Measurements from ENCODE around the gene ADAMTS17. TPM values are rescaled to one million over a fixed set of nuclear protein-coding genes. Genes with fewer than 3 reads are reported as not detected.

ADAMTS17 gene
- total RNA-seq, 1 experiment from 2014 or later = 1.8 TPM

DNA sequence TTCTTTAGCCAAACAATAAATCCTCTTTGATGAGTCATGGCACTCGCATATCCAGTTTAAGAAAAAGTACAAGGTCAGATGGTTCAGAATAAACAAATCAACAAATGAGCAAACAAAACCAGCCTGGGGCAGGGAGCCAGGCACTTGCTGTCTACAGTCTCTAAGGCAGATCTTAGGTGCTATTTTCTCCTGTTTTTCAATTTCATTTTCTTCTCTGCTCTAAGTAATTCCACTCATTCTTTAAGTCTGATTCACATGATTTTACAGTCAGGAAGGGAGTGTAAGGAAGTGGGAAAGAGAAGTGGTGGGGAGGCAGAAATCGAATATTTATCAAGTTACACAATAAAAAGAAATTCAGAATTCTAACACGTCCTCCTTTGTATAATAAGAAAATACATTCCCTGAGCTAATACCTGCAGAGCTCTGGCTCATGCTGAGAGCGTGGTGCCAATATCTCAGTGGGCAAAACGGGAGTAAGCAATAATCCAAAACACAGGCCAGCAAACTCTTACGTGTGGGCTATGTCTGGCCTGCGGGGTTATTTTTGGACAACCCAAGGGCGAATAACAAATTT is 298.6 kb downstream of the ADAMTS17 start (continued):
- TF ChIP-seq, protein P1, sequence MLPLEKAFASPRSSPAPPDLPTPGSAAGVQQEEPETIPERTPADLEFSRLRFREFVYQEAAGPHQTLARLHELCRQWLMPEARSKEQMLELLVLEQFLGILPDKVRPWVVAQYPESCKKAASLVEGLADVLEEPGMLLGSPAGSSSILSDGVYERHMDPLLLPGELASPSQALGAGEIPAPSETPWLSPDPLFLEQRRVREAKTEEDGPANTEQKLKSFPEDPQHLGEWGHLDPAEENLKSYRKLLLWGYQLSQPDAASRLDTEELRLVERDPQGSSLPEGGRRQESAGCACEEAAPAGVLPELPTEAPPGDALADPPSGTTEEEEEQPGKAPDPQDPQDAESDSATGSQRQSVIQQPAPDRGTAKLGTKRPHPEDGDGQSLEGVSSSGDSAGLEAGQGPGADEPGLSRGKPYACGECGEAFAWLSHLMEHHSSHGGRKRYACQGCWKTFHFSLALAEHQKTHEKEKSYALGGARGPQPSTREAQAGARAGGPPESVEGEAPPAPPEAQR (CRISPR knock-in tag; IDR thresholded peaks at IDR 0.05) = no peak
- no peak for TF ChIP-seq ZNF396 (CRISPR knock-in tag; IDR thresholded peaks at IDR 0.05; ENCODE audit: borderline replicate concordance)
- no peak for TF ChIP-seq OVOL2 (CRISPR knock-in tag; IDR thresholded peaks at IDR 0.05; ENCODE audit: borderline replicate concordance)

DNA sequence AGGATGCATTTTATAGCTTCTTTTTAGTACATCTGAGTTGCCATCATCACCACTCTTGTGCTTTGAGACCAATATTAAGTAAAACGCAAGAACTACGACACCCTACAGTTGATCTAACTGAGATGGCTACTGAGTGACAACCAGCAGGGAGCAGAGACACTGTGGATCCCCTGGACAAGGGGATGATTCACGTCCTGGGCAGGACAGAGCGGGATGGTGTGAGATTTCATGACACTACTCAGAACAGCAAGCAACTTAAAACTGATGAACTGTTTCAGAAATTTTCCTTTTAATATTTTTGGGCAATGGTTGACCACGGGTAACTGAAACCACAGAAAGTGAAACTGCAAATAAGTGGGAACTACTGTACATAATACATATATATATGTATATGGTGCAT is 299.2 kb downstream of the ADAMTS17 start:
- H3K4me1 Mint-ChIP-seq = peaks cover 5% of the 10 kb centered on the region; the same call in 1 of the 2 replicates
- no peak for DNase-seq (ENCODE audit: low spot score)
- H3K36me3 Mint-ChIP-seq = peaks cover 16% of the 10 kb centered on the region
- H3K4me3 Mint-ChIP-seq = no peak overlapping the region
- CTCF ChIA-PET = no interaction called here
- ATAC-seq = no peak
- peaks cover 15% of the 10 kb centered on the region for H3K9me3 Mint-ChIP-seq
- no peak for TF ChIP-seq KAT7 (CRISPR knock-in tag; IDR thresholded peaks at IDR 0.05; ENCODE audit: borderline replicate concordance)
- no peak for TF ChIP-seq EMX1 (CRISPR knock-in tag; IDR thresholded peaks at IDR 0.05)
- TF ChIP-seq, protein P2, sequence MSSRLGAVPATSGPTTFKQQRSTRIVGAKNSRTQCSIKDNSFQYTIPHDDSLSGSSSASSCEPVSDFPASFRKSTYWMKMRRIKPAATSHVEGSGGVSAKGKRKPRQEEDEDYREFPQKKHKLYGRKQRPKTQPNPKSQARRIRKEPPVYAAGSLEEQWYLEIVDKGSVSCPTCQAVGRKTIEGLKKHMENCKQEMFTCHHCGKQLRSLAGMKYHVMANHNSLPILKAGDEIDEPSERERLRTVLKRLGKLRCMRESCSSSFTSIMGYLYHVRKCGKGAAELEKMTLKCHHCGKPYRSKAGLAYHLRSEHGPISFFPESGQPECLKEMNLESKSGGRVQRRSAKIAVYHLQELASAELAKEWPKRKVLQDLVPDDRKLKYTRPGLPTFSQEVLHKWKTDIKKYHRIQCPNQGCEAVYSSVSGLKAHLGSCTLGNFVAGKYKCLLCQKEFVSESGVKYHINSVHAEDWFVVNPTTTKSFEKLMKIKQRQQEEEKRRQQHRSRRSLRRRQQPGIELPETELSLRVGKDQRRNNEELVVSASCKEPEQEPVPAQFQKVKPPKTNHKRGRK (CRISPR knock-in tag; IDR thresholded peaks at IDR 0.05; ENCODE audit: borderline replicate concordance) = no peak
- TF ChIP-seq JAZF1 (CRISPR knock-in tag; IDR thresholded peaks at IDR 0.05) = no peak
- no peak for TF ChIP-seq SOX15 (CRISPR knock-in tag; IDR thresholded peaks at IDR 0.05)
- no peak for TF ChIP-seq FOXJ3 (CRISPR knock-in tag; IDR thresholded peaks at IDR 0.05; ENCODE audit: borderline replicate concordance)
- TF ChIP-seq ZNF219 (CRISPR knock-in tag; IDR thresholded peaks at IDR 0.05; ENCODE audit: borderline replicate concordance) = no peak
- no peak for TF ChIP-seq MYBL2 (CRISPR knock-in tag; IDR thresholded peaks at IDR 0.05)
- TF ChIP-seq GABPB1 (CRISPR knock-in tag; IDR thresholded peaks at IDR 0.05) = no peak
- TF ChIP-seq, protein P3, sequence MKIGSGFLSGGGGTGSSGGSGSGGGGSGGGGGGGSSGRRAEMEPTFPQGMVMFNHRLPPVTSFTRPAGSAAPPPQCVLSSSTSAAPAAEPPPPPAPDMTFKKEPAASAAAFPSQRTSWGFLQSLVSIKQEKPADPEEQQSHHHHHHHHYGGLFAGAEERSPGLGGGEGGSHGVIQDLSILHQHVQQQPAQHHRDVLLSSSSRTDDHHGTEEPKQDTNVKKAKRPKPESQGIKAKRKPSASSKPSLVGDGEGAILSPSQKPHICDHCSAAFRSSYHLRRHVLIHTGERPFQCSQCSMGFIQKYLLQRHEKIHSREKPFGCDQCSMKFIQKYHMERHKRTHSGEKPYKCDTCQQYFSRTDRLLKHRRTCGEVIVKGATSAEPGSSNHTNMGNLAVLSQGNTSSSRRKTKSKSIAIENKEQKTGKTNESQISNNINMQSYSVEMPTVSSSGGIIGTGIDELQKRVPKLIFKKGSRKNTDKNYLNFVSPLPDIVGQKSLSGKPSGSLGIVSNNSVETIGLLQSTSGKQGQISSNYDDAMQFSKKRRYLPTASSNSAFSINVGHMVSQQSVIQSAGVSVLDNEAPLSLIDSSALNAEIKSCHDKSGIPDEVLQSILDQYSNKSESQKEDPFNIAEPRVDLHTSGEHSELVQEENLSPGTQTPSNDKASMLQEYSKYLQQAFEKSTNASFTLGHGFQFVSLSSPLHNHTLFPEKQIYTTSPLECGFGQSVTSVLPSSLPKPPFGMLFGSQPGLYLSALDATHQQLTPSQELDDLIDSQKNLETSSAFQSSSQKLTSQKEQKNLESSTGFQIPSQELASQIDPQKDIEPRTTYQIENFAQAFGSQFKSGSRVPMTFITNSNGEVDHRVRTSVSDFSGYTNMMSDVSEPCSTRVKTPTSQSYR (CRISPR knock-in tag; IDR thresholded peaks at IDR 0.05) = no peak
- no peak for TF ChIP-seq CREB1 (CRISPR knock-in tag; IDR thresholded peaks at IDR 0.05)
- TF ChIP-seq, protein P1 (CRISPR knock-in tag; IDR thresholded peaks at IDR 0.05) = no peak
- TF ChIP-seq, protein P4, sequence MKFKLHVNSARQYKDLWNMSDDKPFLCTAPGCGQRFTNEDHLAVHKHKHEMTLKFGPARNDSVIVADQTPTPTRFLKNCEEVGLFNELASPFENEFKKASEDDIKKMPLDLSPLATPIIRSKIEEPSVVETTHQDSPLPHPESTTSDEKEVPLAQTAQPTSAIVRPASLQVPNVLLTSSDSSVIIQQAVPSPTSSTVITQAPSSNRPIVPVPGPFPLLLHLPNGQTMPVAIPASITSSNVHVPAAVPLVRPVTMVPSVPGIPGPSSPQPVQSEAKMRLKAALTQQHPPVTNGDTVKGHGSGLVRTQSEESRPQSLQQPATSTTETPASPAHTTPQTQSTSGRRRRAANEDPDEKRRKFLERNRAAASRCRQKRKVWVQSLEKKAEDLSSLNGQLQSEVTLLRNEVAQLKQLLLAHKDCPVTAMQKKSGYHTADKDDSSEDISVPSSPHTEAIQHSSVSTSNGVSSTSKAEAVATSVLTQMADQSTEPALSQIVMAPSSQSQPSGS (CRISPR knock-in tag; IDR thresholded peaks at IDR 0.05; ENCODE audit: borderline replicate concordance, low read depth) = no peak
- TF ChIP-seq TEAD4 (CRISPR knock-in tag; IDR thresholded peaks at IDR 0.05) = no peak
- no peak for TF ChIP-seq CREM (CRISPR knock-in tag; IDR thresholded peaks at IDR 0.05)
- TF ChIP-seq, protein P5, sequence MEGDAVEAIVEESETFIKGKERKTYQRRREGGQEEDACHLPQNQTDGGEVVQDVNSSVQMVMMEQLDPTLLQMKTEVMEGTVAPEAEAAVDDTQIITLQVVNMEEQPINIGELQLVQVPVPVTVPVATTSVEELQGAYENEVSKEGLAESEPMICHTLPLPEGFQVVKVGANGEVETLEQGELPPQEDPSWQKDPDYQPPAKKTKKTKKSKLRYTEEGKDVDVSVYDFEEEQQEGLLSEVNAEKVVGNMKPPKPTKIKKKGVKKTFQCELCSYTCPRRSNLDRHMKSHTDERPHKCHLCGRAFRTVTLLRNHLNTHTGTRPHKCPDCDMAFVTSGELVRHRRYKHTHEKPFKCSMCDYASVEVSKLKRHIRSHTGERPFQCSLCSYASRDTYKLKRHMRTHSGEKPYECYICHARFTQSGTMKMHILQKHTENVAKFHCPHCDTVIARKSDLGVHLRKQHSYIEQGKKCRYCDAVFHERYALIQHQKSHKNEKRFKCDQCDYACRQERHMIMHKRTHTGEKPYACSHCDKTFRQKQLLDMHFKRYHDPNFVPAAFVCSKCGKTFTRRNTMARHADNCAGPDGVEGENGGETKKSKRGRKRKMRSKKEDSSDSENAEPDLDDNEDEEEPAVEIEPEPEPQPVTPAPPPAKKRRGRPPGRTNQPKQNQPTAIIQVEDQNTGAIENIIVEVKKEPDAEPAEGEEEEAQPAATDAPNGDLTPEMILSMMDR (IDR thresholded peaks at IDR 0.05) = no peak
- TF ChIP-seq, protein P6, sequence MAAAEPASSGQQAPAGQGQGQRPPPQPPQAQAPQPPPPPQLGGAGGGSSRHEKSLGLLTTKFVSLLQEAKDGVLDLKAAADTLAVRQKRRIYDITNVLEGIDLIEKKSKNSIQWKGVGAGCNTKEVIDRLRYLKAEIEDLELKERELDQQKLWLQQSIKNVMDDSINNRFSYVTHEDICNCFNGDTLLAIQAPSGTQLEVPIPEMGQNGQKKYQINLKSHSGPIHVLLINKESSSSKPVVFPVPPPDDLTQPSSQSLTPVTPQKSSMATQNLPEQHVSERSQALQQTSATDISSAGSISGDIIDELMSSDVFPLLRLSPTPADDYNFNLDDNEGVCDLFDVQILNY (CRISPR knock-in tag; IDR thresholded peaks at IDR 0.05) = no peak
- TF ChIP-seq JUN (CRISPR knock-in tag; IDR thresholded peaks at IDR 0.05) = no peak
- H3K27me3 Mint-ChIP-seq (ENCODE audit: low read depth) = peaks cover 4% of the 10 kb centered on the region
- H3K27ac Mint-ChIP-seq = no peak overlapping the region
- POLR2A ChIA-PET = no interaction called here
